ENCODE results near the gene ZNF586.
"Not testable (repeated sequence)": the region's sequence is repeated elsewhere in the genome, so short reads cannot be mapped to it uniquely, and the experiment has no call there.

ZNF586 gene

DNA sequence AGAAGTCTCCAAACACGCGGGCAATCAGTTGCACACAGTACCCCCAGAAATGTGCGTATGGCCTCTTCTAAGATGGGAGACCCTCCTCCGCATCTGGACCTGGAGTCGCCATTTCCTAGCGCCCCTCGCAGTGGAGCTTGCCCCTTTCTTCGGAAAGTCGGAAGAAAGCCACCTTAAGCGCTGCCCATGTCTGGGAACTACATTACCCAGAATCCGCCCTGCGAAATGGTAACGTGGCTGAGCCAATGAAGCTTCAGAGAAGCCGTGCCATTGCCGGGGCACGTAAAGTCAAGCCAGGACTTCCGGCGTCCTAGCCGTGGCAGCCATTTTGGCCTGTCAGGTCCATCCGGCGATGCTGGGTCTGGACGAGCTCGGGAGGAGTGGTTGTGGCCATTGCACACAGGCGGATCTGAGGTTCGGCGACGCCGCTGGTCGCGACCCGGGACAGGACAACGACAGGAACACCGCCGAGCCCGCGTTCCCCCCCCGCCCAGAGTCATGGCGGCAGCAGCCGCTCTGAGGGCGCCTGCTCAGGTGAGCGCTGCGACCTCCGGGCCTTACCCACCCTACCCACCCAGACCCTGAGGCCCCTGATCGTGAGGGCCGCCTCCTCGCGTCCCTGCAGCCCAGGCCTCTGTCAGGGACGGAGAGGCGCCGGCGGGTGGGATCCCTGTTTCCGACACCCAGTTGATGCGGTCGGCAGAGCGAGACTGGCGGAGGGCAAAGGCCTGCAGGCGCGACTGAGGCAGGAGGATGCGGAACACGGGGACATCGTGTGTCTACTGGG is at the start of gene ZNF586:
Gene ZNF586, plus strand, starts transcription at position 332 of the 787 bp plus-strand sequence. Its CDS starts 167 bp downstream, at position 499.
- DNase-seq (ENCODE audit: low read depth), result peak; percentile 69
- peak within 1 kb of the TSS; percentile 80 for H3K4me3 ChIP-seq (ENCODE audit: low read depth, low read length)

GRCh38 chr19:57719901-57720519 is 49.5 kb upstream of the ZNF586 start:
- no peak overlapping the region for H3K4me3 ChIP-seq (ENCODE audit: low read depth, low read length)

DNA sequence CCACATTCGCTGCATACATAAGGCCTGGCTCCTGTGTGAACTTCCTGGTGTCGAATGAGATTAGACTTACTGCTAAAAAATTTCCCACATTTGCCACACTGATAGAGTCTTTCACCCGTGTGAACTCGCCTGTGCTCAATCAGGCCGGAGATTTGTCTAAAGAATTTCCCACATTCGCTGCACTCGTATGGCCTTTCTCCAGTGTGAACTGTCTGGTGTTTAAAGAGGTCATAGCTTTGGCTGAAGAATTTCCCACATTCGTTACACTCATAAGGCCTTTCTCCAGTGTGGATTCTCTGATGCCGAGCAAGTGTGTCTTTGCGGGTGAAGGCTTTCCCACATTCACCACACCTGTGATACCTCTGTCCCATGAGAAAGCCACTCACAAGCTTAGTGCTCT is 48.6 kb upstream of the ZNF586 start:
- DNase-seq (ENCODE audit: low read depth), result no peak
- H3K4me3 ChIP-seq (ENCODE audit: low read depth, low read length), result no peak overlapping the region

More at GRCh38 chr19:57719901-57720519, 49.5 kb upstream of the ZNF586 start:
- no peak for DNase-seq (ENCODE audit: low read depth)

DNA sequence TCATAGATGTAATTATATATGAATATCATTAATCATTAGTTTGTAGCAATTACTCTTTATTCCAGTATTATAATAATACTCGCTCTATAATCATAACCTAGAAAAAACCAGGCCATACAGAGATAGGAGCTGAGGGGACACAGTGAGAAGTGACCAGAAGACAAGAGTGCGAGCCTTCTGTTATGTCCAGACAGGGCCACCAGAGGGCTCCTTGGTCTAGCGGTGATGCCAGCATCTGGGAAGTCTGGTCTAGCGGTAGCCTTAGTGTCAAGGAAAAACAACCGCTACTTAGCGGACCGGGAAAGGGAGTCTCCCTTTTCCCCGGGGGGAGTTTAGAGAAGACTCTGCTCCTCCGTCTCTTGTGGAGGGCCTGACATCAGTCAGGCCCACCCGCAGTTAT is 31.2 kb upstream of the ZNF586 start:
- DNase-seq (ENCODE audit: low read depth); H3K4me3 ChIP-seq (ENCODE audit: low read depth, low read length): not testable (repeated sequence)

GRCh38 chr19:57738770-57739169 is 30.7 kb upstream of the ZNF586 start:
- H3K4me3 ChIP-seq (ENCODE audit: low read depth, low read length); DNase-seq (ENCODE audit: low read depth): not testable (repeated sequence)

DNA sequence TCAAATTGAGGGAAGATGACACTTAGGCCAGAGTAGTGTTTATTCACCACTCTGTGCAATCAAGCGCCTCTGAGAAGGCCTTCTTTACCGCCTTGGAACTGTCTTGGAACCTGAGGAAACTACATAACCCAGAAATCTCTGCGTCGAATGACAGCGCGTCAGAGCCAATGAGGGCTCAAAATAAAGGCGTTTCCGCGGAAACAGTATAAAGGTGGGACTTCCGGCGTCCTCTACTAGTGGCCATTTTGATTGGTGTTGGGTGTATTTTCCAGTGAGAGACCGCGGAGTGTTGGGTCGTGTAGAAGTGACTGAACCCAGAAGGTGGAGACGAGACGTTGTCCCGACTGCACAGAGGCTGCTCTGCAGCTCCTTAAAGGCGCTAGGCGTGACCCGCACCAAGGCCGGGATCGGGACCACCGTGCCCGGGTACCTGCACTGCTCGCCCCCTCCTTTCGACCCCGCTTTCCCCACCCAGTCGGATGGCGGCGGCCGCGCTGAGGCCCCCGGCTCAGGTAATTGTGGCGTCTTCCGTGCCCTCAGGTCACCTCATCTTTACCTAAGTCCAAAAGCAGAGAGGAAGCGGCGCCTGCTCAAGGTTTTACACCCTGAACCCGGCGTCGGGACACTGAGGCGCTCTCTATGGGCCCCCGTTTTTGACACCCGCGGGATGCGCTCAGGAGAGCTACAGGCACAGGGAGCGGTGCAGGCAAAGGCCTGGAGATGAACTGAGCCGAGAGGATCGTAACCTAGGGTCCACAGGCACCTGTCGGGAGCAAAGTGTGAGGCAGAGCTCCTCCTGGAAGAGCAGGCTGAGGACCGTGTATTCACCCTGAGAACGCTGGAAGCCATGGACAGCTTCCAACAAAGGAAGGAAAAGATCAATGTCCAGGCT is 22.6 kb upstream of the ZNF586 start, which contains the start of gene ZNF776:
Gene ZNF776, plus strand, starts transcription at position 236 of the 892 bp plus-strand sequence. Its CDS starts 244 bp downstream, at position 480.
- peak; percentile 60 for DNase-seq (ENCODE audit: low read depth)
- H3K4me3 ChIP-seq (ENCODE audit: low read depth, low read length), result peak within 1 kb of the TSS; percentile 81

GRCh38 chr19:57747472-57747807 is 22.0 kb upstream of the ZNF586 start:
- H3K4me3 ChIP-seq (ENCODE audit: low read depth, low read length), result peak overlapping the region; percentile 81
- no peak for DNase-seq (ENCODE audit: low read depth)

GRCh38 chr19:57748029-57748428 is 21.4 kb upstream of the ZNF586 start:
- peak overlapping the region; percentile 81 for H3K4me3 ChIP-seq (ENCODE audit: low read depth, low read length)
- DNase-seq (ENCODE audit: low read depth), result no peak

DNA sequence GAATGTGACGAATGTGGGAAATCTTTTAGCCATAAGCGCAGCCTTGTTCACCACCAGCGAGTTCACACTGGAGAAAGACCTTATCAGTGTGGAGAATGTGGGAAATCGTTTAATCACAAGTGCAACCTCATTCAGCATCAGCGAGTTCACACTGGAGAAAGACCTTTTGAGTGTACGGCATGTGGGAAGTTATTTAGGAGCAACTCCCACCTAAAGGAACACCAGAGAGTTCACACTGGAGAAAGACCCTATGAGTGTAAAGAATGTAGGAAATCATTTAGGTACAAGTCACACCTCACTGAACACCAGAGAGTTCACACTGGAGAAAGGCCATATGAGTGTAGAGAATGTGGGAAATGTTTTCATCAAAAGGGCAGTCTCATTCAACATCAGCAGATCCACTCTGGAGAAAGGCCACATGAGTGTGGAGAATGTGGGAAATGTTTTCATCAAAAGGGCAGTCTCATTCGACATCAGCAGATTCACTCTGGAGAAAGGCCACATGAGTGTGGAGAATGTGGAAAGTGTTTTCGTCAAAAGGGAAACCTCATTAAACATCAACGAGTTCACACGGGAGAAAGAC is 15.3 kb upstream of the ZNF586 start:
- DNase-seq (ENCODE audit: low read depth), result no peak
- no peak overlapping the region for H3K4me3 ChIP-seq (ENCODE audit: low read depth, low read length)

GRCh38 chr19:57755031-57755430 is 14.4 kb upstream of the ZNF586 start:
- H3K4me3 ChIP-seq (ENCODE audit: low read depth, low read length), result no peak overlapping the region
- no peak for DNase-seq (ENCODE audit: low read depth)

DNA sequence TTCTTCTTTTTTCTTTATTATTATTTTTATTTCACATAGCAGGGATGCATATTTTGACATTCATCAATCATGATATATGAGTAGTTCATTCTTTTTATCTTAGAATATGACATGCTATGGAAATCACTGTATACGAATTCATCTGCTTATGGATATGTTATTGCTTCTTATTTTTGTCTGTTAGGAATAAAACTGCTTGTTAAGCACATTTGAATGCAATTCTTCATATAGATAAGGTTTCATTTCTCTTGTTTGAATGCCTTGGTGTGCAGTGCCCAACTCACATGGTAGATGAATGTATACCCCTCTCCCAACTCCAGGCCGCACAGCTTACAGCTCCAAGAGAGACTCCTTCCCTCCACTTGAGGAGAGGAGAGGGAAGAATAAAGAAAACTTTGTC is 11.5 kb upstream of the ZNF586 start:
- no peak for DNase-seq (ENCODE audit: low read depth)
- H3K4me3 ChIP-seq (ENCODE audit: low read depth, low read length), result no peak overlapping the region

DNA sequence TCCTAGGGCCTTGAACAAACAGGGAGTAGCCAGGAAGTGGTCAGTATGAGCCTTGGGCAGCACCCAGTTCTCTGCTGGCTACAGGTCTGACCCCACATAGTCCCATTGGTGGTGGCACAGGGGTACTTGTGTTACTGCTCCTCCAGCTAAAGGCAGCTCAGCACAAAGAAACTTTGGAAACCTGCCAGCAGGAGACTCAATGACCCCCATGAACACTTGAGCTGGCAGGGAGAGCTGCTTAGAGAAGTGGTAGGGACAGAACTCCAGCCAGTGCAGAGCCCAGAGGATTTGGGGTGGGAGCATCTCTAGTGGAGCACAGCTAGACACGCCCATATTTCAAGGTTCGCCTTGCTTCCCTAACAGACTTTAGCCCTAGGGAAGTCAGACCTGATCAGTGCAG is 10.4 kb upstream of the ZNF586 start:
- no peak overlapping the region for H3K4me3 ChIP-seq (ENCODE audit: low read depth, low read length)

DNA sequence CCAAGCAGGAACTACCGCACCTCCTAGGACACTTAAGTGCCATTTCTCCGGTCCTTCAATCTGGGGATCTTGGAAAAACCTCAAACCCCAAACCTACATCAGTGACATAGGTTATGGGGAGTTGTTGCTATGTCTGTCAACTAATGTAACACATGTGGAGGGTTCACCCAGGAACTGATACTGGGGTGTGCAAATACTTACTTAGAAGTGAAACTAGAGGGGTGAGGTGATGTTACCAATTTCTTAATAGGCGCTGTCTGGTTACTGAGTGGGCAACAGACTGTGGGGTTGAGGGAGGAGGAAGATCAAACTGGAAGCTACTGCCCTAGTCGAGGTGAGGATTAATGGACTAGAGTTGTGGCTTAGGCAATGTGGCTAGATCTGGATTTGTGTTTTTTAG is 1.9 kb downstream of the ZNF586 start:
- no peak for DNase-seq (ENCODE audit: low read depth)
- H3K4me3 ChIP-seq (ENCODE audit: low read depth, low read length), result no peak overlapping the region

More for the DNA sequence above, 10.4 kb upstream of the ZNF586 start:
- DNase-seq (ENCODE audit: low read depth), result no peak

GRCh38 chr19:57773488-57773887 is 4.0 kb downstream of the ZNF586 start:
- no peak overlapping the region for H3K4me3 ChIP-seq (ENCODE audit: low read depth, low read length)

GRCh38 chr19:57776764-57777296 is 7.4 kb downstream of the ZNF586 start:
- no peak for DNase-seq (ENCODE audit: low read depth)
- no peak overlapping the region for H3K4me3 ChIP-seq (ENCODE audit: low read depth, low read length)

More at GRCh38 chr19:57773488-57773887, 4.0 kb downstream of the ZNF586 start:
- DNase-seq (ENCODE audit: low read depth), result no peak

GRCh38 chr19:57778336-57778735 is 8.9 kb downstream of the ZNF586 start:
- H3K4me3 ChIP-seq (ENCODE audit: low read depth, low read length), result no peak overlapping the region
- no peak for DNase-seq (ENCODE audit: low read depth)

GRCh38 chr19:57779220-57779845 is 9.9 kb downstream of the ZNF586 start:
- H3K4me3 ChIP-seq (ENCODE audit: low read depth, low read length), result no peak overlapping the region

GRCh38 chr19:57786286-57786685 is 16.8 kb downstream of the ZNF586 start:
- no peak overlapping the region for H3K4me3 ChIP-seq (ENCODE audit: low read depth, low read length)
- DNase-seq (ENCODE audit: low read depth), result no peak

More at GRCh38 chr19:57779220-57779845, 9.9 kb downstream of the ZNF586 start:
- no peak for DNase-seq (ENCODE audit: low read depth)

- H3K4me3 ChIP-seq (ENCODE audit: low read depth, low read length), result no peak overlapping the region
- DNase-seq (ENCODE audit: low read depth), result no peak
Measured at GRCh38 chr19:57786906-57787305, 17.4 kb downstream of the ZNF586 start.
